Breast epithelium (tissue), 3 donors: ENCODE data around the gene RESP18.

Experiments used
- POLR2AphosphoS5 ChIP-seq, 3 donors: sonication (generic); formaldehyde crosslinking; IDR thresholded peaks; one replicate each; pipeline ENCODE4 v1.6.1; 2017; ENCODE audit warnings: antibody characterized with exemption in 3 of 3
- TF ChIP-seq, protein P1 (sequence below), 3 donors: fragments of 450-650 bp; IDR thresholded peaks; one replicate each; pipeline ENCODE4 v1.5.1; 2016 to 2017; ENCODE audit warnings: antibody characterized with exemption in 3 of 3, mild to moderate bottlenecking in 3 of 3, moderate library complexity in 3 of 3

DNA sequence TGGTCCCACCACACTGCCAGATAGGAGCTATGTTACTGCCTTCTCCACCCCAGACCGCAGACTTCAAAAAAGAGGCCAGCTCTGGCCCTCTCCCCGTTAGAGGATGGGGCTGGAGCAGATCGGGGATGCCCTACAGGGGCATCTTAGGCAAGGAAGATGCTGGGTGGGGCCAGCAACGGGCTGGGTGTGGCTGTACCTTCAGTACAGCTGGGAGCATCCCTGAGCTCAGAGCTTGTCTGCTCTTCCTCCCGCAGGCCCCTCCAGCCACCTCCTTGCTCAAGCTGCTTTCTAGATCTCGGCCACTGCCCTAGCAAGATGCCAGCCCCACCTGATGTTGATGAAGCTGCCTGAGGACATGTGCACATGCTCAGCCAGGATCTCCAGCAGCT, 33.2 kb downstream of the RESP18 start:
- TF ChIP-seq, protein P1, sequence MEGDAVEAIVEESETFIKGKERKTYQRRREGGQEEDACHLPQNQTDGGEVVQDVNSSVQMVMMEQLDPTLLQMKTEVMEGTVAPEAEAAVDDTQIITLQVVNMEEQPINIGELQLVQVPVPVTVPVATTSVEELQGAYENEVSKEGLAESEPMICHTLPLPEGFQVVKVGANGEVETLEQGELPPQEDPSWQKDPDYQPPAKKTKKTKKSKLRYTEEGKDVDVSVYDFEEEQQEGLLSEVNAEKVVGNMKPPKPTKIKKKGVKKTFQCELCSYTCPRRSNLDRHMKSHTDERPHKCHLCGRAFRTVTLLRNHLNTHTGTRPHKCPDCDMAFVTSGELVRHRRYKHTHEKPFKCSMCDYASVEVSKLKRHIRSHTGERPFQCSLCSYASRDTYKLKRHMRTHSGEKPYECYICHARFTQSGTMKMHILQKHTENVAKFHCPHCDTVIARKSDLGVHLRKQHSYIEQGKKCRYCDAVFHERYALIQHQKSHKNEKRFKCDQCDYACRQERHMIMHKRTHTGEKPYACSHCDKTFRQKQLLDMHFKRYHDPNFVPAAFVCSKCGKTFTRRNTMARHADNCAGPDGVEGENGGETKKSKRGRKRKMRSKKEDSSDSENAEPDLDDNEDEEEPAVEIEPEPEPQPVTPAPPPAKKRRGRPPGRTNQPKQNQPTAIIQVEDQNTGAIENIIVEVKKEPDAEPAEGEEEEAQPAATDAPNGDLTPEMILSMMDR (IDR thresholded peaks at IDR 0.05) = no peak
- TF ChIP-seq POLR2AphosphoS5 (IDR thresholded peaks at IDR 0.05) = no peak
